Omental fat pad (tissue), 4 donors: Measurements from ENCODE around the gene TIMM8B. TPM values are rescaled to one million over a fixed set of nuclear protein-coding genes. Genes with fewer than 3 reads are reported as not detected.
"Not testable (repeated sequence)": the region's sequence is repeated elsewhere in the genome, so short reads cannot be mapped to it uniquely, and the experiment has no call there.

Experiments used
- ATAC-seq: fragments of 150-250 bp; one replicate; pipeline ENCODE4 v1.9.1; 2016; ENCODE audit warnings: mild to moderate bottlenecking, moderate library complexity; ENCODE audit not compliant: low FRiP score
- DNase-seq: peaks from one replicate; pipeline ENCODE4 v3.0.0-alpha.2; 2019; ENCODE audit warnings: low spot score
- CTCF ChIP-seq, 3 donors: fragments of 450-650 bp; IDR thresholded peaks; one replicate each; pipeline ENCODE4 v1.5.1; 2016 to 2017; ENCODE audit warnings: antibody characterized with exemption in 3 of 3, mild to moderate bottlenecking in 3 of 3, moderate library complexity in 2 of 3
- total RNA-seq, 4 donors: library from RNA; depleted of rRNA; stranded (reverse); fragments of >200 nt; gene quantifications; one replicate each; pipeline ENCODE4 v1.1.0, GENCODE V29; 2016

Gene TIMM8B
- total RNA-seq, 4 donors from 2014 or later = 31.5 to 37.1 (median 33.9) TPM

- no peak for ATAC-seq
- no peak for DNase-seq
- no peak for TF ChIP-seq CTCF (IDR thresholded peaks at IDR 0.05)
These were observed 19.5 kb upstream of the TIMM8B start for GRCh38 chr11:112106070-112106469.

- DNase-seq (no peak), ATAC-seq (no peak)
- no peak for TF ChIP-seq CTCF (IDR thresholded peaks at IDR 0.05)
These were observed 16.9 kb upstream of the TIMM8B start for GRCh38 chr11:112103446-112103845.

GRCh38 chr11:112100462-112100861 lies 13.9 kb upstream of the TIMM8B start:
- no peak for TF ChIP-seq CTCF (IDR thresholded peaks at IDR 0.05)
- ATAC-seq = no peak
- DNase-seq = no peak

GRCh38 chr11:112097734-112098528 lies 11.4 kb upstream of the TIMM8B start:
- ATAC-seq (no peak), DNase-seq (no peak)
- no peak for TF ChIP-seq CTCF (IDR thresholded peaks at IDR 0.05)

GRCh38 chr11:112096194-112096593 lies 9.6 kb upstream of the TIMM8B start:
- DNase-seq = no peak
- no peak for TF ChIP-seq CTCF (IDR thresholded peaks at IDR 0.05)
- ATAC-seq = no peak

GRCh38 chr11:112095302-112095701 lies 8.7 kb upstream of the TIMM8B start:
- DNase-seq, ATAC-seq: not testable (repeated sequence)

- ATAC-seq = no peak
- no peak for TF ChIP-seq CTCF (IDR thresholded peaks at IDR 0.05)
- no peak for DNase-seq
These were observed 656 bp upstream of the TIMM8B start for GRCh38 chr11:112087212-112087611.
